ENCODE measurements around the gene UGT1A1. TPM values are rescaled to one million over a fixed set of nuclear protein-coding genes. Genes with fewer than 3 reads are reported as not detected.

The UGT1A1 gene
- total RNA-seq, 2 donors from 2014 or later: not detected

DNA sequence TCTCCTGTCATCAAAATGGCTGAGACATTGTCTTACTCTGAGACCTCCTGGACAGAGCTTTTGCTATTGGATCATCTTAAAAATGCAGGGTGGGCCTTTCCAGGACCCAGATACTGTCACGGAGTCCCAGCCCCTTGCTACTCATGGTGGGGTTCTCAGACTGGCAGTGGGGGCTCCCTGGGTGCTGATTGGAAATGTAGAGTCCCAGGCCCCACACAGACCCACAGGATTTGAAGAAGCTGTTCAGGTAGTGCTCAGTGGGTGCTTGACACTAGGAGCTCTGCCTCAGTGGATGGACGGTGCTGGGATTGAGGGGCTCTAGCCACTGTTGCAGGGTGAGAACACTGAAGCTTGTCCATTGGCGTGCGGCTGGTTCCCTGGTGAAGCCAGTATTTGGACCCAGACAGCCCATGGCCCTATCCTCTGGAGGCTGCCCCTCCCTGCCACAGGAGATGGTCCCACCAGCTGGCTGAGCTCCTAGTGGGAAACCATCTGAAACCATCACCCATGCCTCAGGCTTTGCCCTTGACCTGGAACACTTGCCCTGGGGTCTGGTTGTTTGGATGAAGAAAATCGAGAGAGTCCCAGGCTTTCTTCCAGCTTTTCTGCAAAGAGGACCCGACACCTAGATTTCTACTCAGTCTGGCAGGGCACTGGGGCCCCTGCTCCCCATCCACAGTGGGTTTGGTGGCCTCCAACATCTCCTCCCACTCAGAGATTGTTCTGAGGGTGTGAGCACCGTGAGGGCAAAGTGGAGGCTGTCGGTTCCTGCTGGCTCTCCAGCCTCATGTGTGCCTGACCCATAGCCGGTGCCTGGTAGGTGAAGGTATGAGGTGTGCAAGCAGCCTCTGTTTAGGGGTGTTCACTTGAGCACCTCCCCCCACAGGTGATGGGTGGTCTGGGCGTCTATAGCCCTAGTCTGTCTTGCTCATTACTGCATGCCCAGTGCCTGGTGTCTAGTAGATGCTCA lies 48.2 kb downstream of the UGT1A1 start:
- DNase-seq (no peak), ATAC-seq (no peak)
- H3K27me3 Mint-ChIP-seq: peaks cover 67% of the 10 kb centered on the region
- peaks cover 5% of the 10 kb centered on the region for H3K4me1 Mint-ChIP-seq
- H3K36me3 Mint-ChIP-seq (ENCODE audit: low read depth): no peaks in the 10 kb centered on the region
- no peaks in the 10 kb centered on the region for H3K9me3 ChIP-seq (ENCODE audit: control insufficient read depth, low read length, poor library complexity, severe bottlenecking)
- H3K27ac Mint-ChIP-seq: no peak overlapping the region
- H3K4me3 Mint-ChIP-seq: no peak overlapping the region

- peaks cover 2% of the 10 kb centered on the region for H3K4me1 Mint-ChIP-seq
- H3K27me3 Mint-ChIP-seq: peaks cover 56% of the 10 kb centered on the region
- no peaks in the 10 kb centered on the region for H3K9me3 ChIP-seq (ENCODE audit: control insufficient read depth, low read length, poor library complexity, severe bottlenecking)
- no peak overlapping the region for H3K4me3 Mint-ChIP-seq
- DNase-seq: no peak
- H3K36me3 Mint-ChIP-seq (ENCODE audit: low read depth): no peaks in the 10 kb centered on the region
- ATAC-seq: no peak
- no peak overlapping the region for H3K27ac Mint-ChIP-seq
Measured at GRCh38 chr2:233810385-233810784, 50.3 kb downstream of the UGT1A1 start.

- Mint-ChIP-seq H3K27ac (no peak overlapping the region), H3K36me3 (ENCODE audit: low read depth) (no peaks in the 10 kb centered on the region), H3K4me1 (peaks cover 2% of the 10 kb centered on the region), H3K4me3 (no peak overlapping the region), H3K27me3 (peaks cover 53% of the 10 kb centered on the region)
- H3K9me3 ChIP-seq (ENCODE audit: control insufficient read depth, low read length, poor library complexity, severe bottlenecking): no peaks in the 10 kb centered on the region
- no peak for ATAC-seq
- no peak for DNase-seq
Measured at GRCh38 chr2:233811087-233811486, 51.0 kb downstream of the UGT1A1 start.

GRCh38 chr2:233811732-233812131 lies 51.7 kb downstream of the UGT1A1 start:
- no peak overlapping the region for H3K4me3 Mint-ChIP-seq

DNA sequence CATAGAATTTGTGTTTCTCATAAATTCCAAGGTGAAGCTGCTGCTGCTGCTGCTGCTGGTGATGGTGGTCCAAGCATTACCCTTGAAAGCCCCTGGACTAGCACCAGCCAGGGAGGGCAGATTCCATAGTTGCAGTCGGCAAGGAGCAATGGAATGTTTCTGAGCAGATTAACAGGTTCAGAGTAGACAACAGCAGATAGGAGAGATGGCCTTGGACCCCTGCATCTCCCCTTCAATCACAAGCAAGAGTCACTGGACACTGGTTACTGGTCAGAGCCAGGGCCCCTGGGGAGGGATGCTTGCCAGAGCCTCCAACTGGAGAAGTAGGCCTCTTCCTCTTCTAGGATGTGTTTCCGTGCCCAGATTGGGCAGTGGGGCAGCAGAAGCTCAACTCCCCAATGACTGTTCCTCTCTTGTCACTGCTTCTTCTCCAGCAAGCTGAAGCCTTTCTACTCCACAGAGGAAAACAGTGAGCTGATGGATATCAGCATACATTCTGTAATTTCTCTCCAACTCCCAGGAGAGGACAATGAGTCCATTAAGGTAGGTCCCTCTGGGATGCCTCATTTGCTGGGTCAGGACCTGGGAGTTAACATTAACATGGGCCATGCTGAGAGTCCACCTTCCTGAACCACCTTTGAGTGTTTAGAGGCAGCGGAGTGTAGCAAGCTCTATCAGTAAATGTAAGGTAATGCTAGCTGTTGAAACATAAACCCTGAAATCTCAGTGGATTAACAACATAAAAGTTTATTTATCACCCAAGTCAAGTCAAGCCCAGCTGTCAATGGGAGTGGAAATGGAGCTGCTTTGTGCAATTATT lies 53.4 kb downstream of the UGT1A1 start:
- ATAC-seq (no peak), DNase-seq (no peak)
- no peaks in the 10 kb centered on the region for H3K9me3 ChIP-seq (ENCODE audit: control insufficient read depth, low read length, poor library complexity, severe bottlenecking)
- H3K4me3 Mint-ChIP-seq: no peak overlapping the region
- H3K4me1 Mint-ChIP-seq: peaks cover 8% of the 10 kb centered on the region
- no peak overlapping the region for H3K27ac Mint-ChIP-seq
- H3K36me3 Mint-ChIP-seq (ENCODE audit: low read depth): no peaks in the 10 kb centered on the region
- peaks cover 56% of the 10 kb centered on the region for H3K27me3 Mint-ChIP-seq

More at GRCh38 chr2:233811732-233812131, 51.7 kb downstream of the UGT1A1 start:
- Mint-ChIP-seq H3K27me3 (peaks cover 53% of the 10 kb centered on the region), H3K36me3 (ENCODE audit: low read depth) (no peaks in the 10 kb centered on the region), H3K27ac (no peak overlapping the region), H3K4me1 (peaks cover 2% of the 10 kb centered on the region)
- ATAC-seq (no peak), DNase-seq (no peak)
- no peaks in the 10 kb centered on the region for H3K9me3 ChIP-seq (ENCODE audit: control insufficient read depth, low read length, poor library complexity, severe bottlenecking)

GRCh38 chr2:233814056-233814835 lies 54.2 kb downstream of the UGT1A1 start:
- no peaks in the 10 kb centered on the region for H3K36me3 Mint-ChIP-seq (ENCODE audit: low read depth)

DNA sequence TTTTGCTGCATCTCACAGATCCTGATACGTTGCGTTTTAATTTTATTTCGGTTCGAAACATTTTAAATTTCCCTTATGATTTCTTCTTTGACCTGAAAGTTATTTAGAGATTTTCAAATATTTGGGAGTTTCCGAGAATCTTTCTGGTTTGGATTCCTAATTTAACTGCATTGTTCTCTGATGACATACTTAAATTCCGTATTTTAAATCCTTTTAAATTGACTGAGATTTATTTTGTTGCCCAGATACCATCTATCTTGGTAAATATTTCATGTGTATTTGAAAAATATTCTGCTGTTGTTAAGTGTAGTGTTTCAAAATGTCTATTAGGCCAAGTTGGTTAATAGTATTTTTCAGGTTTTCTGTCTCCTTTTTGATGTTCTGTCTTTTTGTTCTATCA lies 55.8 kb downstream of the UGT1A1 start:
- no peak overlapping the region for H3K27ac Mint-ChIP-seq
- H3K27me3 Mint-ChIP-seq: peaks cover 47% of the 10 kb centered on the region
- ATAC-seq: no peak
- H3K4me1 Mint-ChIP-seq: peaks cover 10% of the 10 kb centered on the region
- no peak for DNase-seq
- H3K36me3 Mint-ChIP-seq (ENCODE audit: low read depth): no peaks in the 10 kb centered on the region
- no peak overlapping the region for H3K4me3 Mint-ChIP-seq
- no peaks in the 10 kb centered on the region for H3K9me3 ChIP-seq (ENCODE audit: control insufficient read depth, low read length, poor library complexity, severe bottlenecking)

More at GRCh38 chr2:233814056-233814835, 54.2 kb downstream of the UGT1A1 start:
- no peak overlapping the region for H3K4me3 Mint-ChIP-seq
- H3K27ac Mint-ChIP-seq: no peak overlapping the region
- H3K4me1 Mint-ChIP-seq: peaks cover 8% of the 10 kb centered on the region
- H3K9me3 ChIP-seq (ENCODE audit: control insufficient read depth, low read length, poor library complexity, severe bottlenecking): no peaks in the 10 kb centered on the region
- H3K27me3 Mint-ChIP-seq: peaks cover 49% of the 10 kb centered on the region
- no peak for DNase-seq
- no peak for ATAC-seq

DNA sequence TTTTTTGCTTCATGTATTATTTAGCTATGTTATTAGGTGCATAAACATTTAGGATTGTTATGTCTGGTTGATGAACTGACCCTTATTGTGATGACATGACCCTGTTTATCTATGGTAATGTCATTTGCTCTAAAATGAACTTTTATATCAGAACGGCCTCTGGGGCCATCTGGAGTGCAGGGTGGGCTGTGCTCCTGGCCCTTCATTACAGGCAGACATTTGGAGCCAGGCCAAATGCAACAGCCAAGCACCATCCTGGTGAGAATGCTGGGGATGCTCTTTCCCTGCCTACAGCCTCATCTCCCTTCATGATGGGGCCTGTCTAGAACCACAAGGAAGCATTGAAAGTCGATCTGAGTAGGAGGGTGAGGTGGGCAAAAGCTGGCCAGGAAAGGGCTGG lies 56.3 kb downstream of the UGT1A1 start:
- Mint-ChIP-seq H3K4me3 (no peak overlapping the region), H3K27me3 (peaks cover 42% of the 10 kb centered on the region), H3K36me3 (ENCODE audit: low read depth) (no peaks in the 10 kb centered on the region), H3K27ac (no peak overlapping the region), H3K4me1 (peaks cover 10% of the 10 kb centered on the region)
- DNase-seq (no peak), ATAC-seq (no peak)
- no peaks in the 10 kb centered on the region for H3K9me3 ChIP-seq (ENCODE audit: control insufficient read depth, low read length, poor library complexity, severe bottlenecking)

GRCh38 chr2:233816771-233817170 lies 56.7 kb downstream of the UGT1A1 start:
- Mint-ChIP-seq H3K27ac (no peak overlapping the region), H3K4me3 (no peak overlapping the region), H3K27me3 (peaks cover 38% of the 10 kb centered on the region), H3K4me1 (peaks cover 10% of the 10 kb centered on the region), H3K36me3 (ENCODE audit: low read depth) (no peaks in the 10 kb centered on the region)
- ATAC-seq (no peak), DNase-seq (no peak)
- H3K9me3 ChIP-seq (ENCODE audit: control insufficient read depth, low read length, poor library complexity, severe bottlenecking): no peaks in the 10 kb centered on the region

DNA sequence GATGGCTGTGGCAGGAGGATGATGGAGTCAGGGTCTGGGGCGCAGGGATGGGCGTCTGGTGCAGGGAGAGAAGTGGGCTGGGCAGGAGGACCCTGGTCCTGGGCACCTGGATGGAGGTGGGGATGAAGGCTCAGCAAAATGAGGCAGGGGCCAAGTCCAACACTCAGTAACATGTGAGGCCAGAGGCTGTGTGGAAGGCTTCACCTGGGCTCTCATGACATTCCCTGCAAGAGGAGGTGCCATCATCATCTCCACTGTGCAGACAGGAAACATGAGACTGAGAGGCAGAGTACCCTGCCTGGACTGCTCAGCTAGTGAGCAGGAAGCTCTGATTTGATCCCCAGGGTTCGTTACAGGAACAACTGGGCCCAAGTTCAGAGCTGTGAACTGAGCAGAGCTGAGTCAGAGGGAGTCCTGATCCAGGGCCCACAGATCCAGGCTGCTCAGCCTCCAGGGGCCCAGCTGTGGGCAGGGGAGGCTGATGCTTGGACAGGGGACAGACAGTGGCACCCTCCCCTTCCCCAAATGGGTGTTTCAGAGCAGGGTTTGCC lies 57.4 kb downstream of the UGT1A1 start:
- DNase-seq: no peak
- H3K4me1 Mint-ChIP-seq: peaks cover 10% of the 10 kb centered on the region

GRCh38 chr2:233817995-233818638 lies 58.0 kb downstream of the UGT1A1 start:
- Mint-ChIP-seq H3K36me3 (ENCODE audit: low read depth) (no peaks in the 10 kb centered on the region), H3K27ac (no peak overlapping the region), H3K27me3 (peaks cover 38% of the 10 kb centered on the region), H3K4me1 (peaks cover 10% of the 10 kb centered on the region), H3K4me3 (no peak overlapping the region)
- no peak for ATAC-seq
- no peaks in the 10 kb centered on the region for H3K9me3 ChIP-seq (ENCODE audit: control insufficient read depth, low read length, poor library complexity, severe bottlenecking)
- DNase-seq: no peak

More for the DNA sequence above, 57.4 kb downstream of the UGT1A1 start:
- no peaks in the 10 kb centered on the region for H3K36me3 Mint-ChIP-seq (ENCODE audit: low read depth)
- no peaks in the 10 kb centered on the region for H3K9me3 ChIP-seq (ENCODE audit: control insufficient read depth, low read length, poor library complexity, severe bottlenecking)
- ATAC-seq: no peak
- H3K4me3 Mint-ChIP-seq: no peak overlapping the region
- no peak overlapping the region for H3K27ac Mint-ChIP-seq
- peaks cover 33% of the 10 kb centered on the region for H3K27me3 Mint-ChIP-seq
